ENCODE data around the gene PSD2. TPM values are rescaled to one million over a fixed set of nuclear protein-coding genes. Genes with fewer than 3 reads are reported as not detected.

PSD2 gene
- total RNA-seq, 1 experiment from 2014 or later, result not detected

- DNase-seq (ENCODE audit: low read depth), result no peak
Measured at GRCh38 chr5:139810341-139811273, 15.0 kb downstream of the PSD2 start.

GRCh38 chr5:139811274-139811607, 15.6 kb downstream of the PSD2 start:
- no peak for DNase-seq (ENCODE audit: low read depth)

GRCh38 chr5:139812323-139812722, 16.7 kb downstream of the PSD2 start:
- no peak for DNase-seq (ENCODE audit: low read depth)

GRCh38 chr5:139812836-139813805, 17.5 kb downstream of the PSD2 start:
- DNase-seq (ENCODE audit: low read depth), result no peak

- no peak for DNase-seq (ENCODE audit: low read depth)
Measured at GRCh38 chr5:139814191-139814601, 18.6 kb downstream of the PSD2 start.

- DNase-seq (ENCODE audit: low read depth), result no peak
Measured at GRCh38 chr5:139814704-139815280, 19.2 kb downstream of the PSD2 start.

GRCh38 chr5:139816566-139816965, 21.0 kb downstream of the PSD2 start:
- DNase-seq (ENCODE audit: low read depth), result no peak

GRCh38 chr5:139817362-139817761, 21.8 kb downstream of the PSD2 start:
- no peak for DNase-seq (ENCODE audit: low read depth)

GRCh38 chr5:139817970-139818369, 22.4 kb downstream of the PSD2 start:
- DNase-seq (ENCODE audit: low read depth), result no peak

- no peak for DNase-seq (ENCODE audit: low read depth)
Measured at GRCh38 chr5:139820130-139820529, 24.5 kb downstream of the PSD2 start.

GRCh38 chr5:139820606-139821005, 25.0 kb downstream of the PSD2 start:
- DNase-seq (ENCODE audit: low read depth), result no peak

- DNase-seq (ENCODE audit: low read depth), result no peak
Measured at GRCh38 chr5:139821806-139822552, 26.4 kb downstream of the PSD2 start.

GRCh38 chr5:139822553-139823425, 27.2 kb downstream of the PSD2 start:
- no peak for DNase-seq (ENCODE audit: low read depth)

- no peak for DNase-seq (ENCODE audit: low read depth)
Measured at GRCh38 chr5:139823757-139824355, 28.2 kb downstream of the PSD2 start.

- DNase-seq (ENCODE audit: low read depth), result no peak
Measured at GRCh38 chr5:139825690-139826089, 30.1 kb downstream of the PSD2 start.

GRCh38 chr5:139828207-139828895, 32.7 kb downstream of the PSD2 start:
- no peak for DNase-seq (ENCODE audit: low read depth)

- DNase-seq (ENCODE audit: low read depth), result no peak
Measured at GRCh38 chr5:139829471-139829870, 33.9 kb downstream of the PSD2 start.

- no peak for DNase-seq (ENCODE audit: low read depth)
Measured at GRCh38 chr5:139831624-139832023, 36.0 kb downstream of the PSD2 start.

GRCh38 chr5:139833525-139833924, 37.9 kb downstream of the PSD2 start:
- DNase-seq (ENCODE audit: low read depth), result no peak

All from RPMI7951 (cell line).